Activated CD8-positive, alpha-beta T cell treated with anti-CD3 and anti-CD28 coated beads for 36 hours (primary cell): Measurements from ENCODE around the gene MXD3. TPM values are rescaled to one million over a fixed set of nuclear protein-coding genes. Genes with fewer than 3 reads are reported as not detected.

ENCODE experiments used
- ATAC-seq: fragments of 200-7000 bp; cut with Tn5 transposase; one replicate; pipeline ENCODE4 v1.10.0; 2021; ENCODE audit warnings: mild to moderate bottlenecking, moderate library complexity
- CTCF ChIA-PET: fragments of 350-600 bp; sonication (Branson Sonifier 250); formaldehyde crosslinking; loops from one replicate; lab custom pipeline; 2021; ENCODE audit warnings: antibody characterized with exemption; lab: Charles Lee
- POLR2A ChIA-PET: fragments of 350-600 bp; sonication (Branson Sonifier 250); formaldehyde crosslinking; loops from one replicate; lab custom pipeline; 2021; ENCODE audit warnings: antibody characterized with exemption; lab: Charles Lee
- DNase-seq: peaks from one replicate; pipeline ENCODE4 v3.0.0-alpha.2; 2020
- H3K27ac Mint-ChIP-seq: one replicate; pipeline ENCODE4 v1.8.0; 2021; ENCODE audit warnings: mild to moderate bottlenecking, mixed read lengths
- H3K27me3 Mint-ChIP-seq: one replicate; pipeline ENCODE4 v1.8.0; 2021; ENCODE audit warnings: mixed read lengths
- H3K36me3 Mint-ChIP-seq: one replicate; pipeline ENCODE4 v1.8.0; 2021; ENCODE audit warnings: low read depth, mixed read lengths
- H3K4me1 Mint-ChIP-seq: one replicate; pipeline ENCODE4 v1.8.0; 2021; ENCODE audit warnings: low read depth, mixed read lengths
- H3K4me3 Mint-ChIP-seq: one replicate; pipeline ENCODE4 v1.8.0; 2021; ENCODE audit warnings: mild to moderate bottlenecking, moderate library complexity, mixed read lengths
- H3K9me3 Mint-ChIP-seq: one replicate; pipeline ENCODE4 v1.8.0; 2021; ENCODE audit warnings: mixed read lengths
- intact Hi-C: fragments of 100-400 bp; cut with micrococcal nuclease; formaldehyde crosslinking; loops from one replicate; pipeline ENCODE4 v1.10.0; 2022
- total RNA-seq, 2 experiments: library from RNA; stranded (reverse); gene quantifications; one replicate each; pipeline ENCODE4 v1.2.3, GENCODE V29; 2021
- TF ChIP-seq, protein P1 (sequence below): fragments of 200-600 bp; IDR thresholded peaks from one replicate; pipeline ENCODE4 v1.8.0; 2022; ENCODE audit warnings: antibody characterized with exemption, mild to moderate bottlenecking

The MXD3 gene
- total RNA-seq, 2 experiments from 2014 or later = 19.3 to 25.1 TPM

DNA sequence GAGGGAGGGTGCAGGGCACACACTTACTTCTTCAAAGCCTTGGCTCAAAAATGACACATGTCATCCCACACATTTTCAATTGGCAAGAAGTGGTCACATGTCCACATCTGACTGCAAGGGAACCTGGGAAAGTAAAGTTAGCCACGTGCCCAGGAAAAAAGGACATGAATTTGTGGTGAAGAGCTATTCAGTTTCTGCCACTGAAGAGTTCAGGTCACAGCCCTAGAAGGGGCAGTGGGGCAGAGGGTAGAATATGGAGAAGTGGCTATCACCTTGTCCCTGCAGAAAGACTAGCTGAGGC, 44.1 kb upstream of the MXD3 start:
- Mint-ChIP-seq H3K27ac (no peak overlapping the region), H3K36me3 (peaks cover 6% of the 10 kb centered on the region), H3K4me1 (peaks cover 56% of the 10 kb centered on the region), H3K9me3 (peaks cover 14% of the 10 kb centered on the region), H3K4me3 (no peak overlapping the region), H3K27me3 (no peaks in the 10 kb centered on the region)
- DNase-seq (no peak), ATAC-seq (no peak)
- intact Hi-C loops = loop anchor here (5.0 kb wide), 1 partner anchor 39 kb away; no protein-coding TSS in a partner anchor
- ChIA-PET CTCF (interaction anchor here (1.2 to 6.8 kb wide), 7 partner anchors 10 to 48 kb away, joined by 3 to 55 read pairs (median 9); no protein-coding TSS in a partner anchor), POLR2A (interaction anchor here (0.6 to 1.5 kb wide), 4 partner anchors 9 to 43 kb away, joined by 3 to 5 read pairs (median 4); no protein-coding TSS in a partner anchor)
- TF ChIP-seq, protein P1, sequence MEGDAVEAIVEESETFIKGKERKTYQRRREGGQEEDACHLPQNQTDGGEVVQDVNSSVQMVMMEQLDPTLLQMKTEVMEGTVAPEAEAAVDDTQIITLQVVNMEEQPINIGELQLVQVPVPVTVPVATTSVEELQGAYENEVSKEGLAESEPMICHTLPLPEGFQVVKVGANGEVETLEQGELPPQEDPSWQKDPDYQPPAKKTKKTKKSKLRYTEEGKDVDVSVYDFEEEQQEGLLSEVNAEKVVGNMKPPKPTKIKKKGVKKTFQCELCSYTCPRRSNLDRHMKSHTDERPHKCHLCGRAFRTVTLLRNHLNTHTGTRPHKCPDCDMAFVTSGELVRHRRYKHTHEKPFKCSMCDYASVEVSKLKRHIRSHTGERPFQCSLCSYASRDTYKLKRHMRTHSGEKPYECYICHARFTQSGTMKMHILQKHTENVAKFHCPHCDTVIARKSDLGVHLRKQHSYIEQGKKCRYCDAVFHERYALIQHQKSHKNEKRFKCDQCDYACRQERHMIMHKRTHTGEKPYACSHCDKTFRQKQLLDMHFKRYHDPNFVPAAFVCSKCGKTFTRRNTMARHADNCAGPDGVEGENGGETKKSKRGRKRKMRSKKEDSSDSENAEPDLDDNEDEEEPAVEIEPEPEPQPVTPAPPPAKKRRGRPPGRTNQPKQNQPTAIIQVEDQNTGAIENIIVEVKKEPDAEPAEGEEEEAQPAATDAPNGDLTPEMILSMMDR = no peak

DNA sequence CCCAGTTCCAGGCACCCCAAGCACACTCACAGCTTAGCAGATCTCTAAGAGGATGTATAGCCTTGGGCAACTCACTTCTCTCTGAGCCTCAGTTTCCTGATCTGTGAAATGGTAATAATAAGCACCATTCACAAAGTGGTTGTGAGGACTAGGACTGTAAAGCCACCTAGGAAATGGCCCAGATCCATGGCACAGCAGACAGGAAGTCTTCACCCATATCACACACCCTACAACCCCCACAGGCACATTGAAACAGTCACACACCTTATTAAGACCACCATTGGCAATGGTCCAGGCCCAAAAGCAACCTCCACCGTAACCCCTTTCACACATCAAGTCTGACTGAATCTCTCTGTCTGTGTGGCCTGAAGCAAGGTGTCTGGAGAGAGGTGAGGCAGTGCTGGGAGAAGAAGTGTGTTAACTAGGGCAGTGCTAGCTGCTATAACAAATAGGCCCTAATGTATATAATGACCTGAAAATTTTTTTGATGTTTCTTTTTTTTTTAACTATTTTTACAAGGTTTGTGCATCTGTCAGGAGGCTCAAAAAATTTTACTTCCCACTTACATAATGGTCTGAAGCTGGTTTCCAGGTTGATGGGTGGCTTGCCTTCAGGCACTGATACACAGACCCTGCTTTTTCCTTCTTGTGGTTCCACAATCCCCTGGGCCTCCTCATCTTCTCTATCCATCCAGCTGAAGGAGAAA, 43.6 kb upstream of the MXD3 start:
- Mint-ChIP-seq H3K27ac (no peak overlapping the region), H3K4me3 (no peak overlapping the region), H3K27me3 (no peaks in the 10 kb centered on the region), H3K4me1 (peaks cover 59% of the 10 kb centered on the region), H3K9me3 (peaks cover 14% of the 10 kb centered on the region), H3K36me3 (peaks cover 6% of the 10 kb centered on the region)
- TF ChIP-seq, protein P1 = no peak
- intact Hi-C loops = loop anchor here (5.0 kb wide), 1 partner anchor 38 kb away; no protein-coding TSS in a partner anchor
- POLR2A ChIA-PET = interaction anchor here (1.1 to 1.5 kb wide), 4 partner anchors 9 to 43 kb away, joined by 3 to 5 read pairs (median 4); no protein-coding TSS in a partner anchor
- CTCF ChIA-PET = interaction anchor here (0.7 to 6.8 kb wide), 12 partner anchors 9 to 99 kb away, joined by 3 to 55 read pairs (median 4); no protein-coding TSS in a partner anchor
- ATAC-seq (no peak), DNase-seq (no peak)

DNA sequence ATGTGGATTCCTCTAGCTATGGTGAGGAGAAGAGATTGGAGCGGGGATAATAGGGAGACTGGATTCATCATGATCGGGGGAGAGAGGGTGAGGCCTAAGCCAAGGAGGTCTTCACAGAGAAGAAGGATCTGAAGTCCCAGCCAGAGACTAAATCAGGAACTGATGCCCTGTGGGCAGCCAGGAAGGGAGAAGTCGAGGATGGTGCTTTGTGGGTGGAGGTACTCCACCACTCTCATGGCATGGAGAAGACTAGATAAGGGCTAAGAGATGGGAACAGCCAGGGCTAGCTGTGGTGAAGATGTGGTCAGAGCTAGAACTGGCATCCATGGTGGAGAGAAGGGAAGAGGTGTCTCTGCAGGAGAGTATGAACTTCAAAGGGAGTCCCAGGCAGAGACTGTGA, 43.0 kb upstream of the MXD3 start:
- no peak for ATAC-seq
- TF ChIP-seq, protein P1 = no peak
- ChIA-PET CTCF (interaction anchor here (0.7 to 3.2 kb wide), 10 partner anchors 14 to 100 kb away, joined by 3 to 13 read pairs (median 4); no protein-coding TSS in a partner anchor), POLR2A (interaction anchor here (1.4 to 1.5 kb wide), 3 partner anchors 12 to 27 kb away, joined by 3 to 4 read pairs (median 4); no protein-coding TSS in a partner anchor)
- Mint-ChIP-seq H3K4me3 (no peak overlapping the region), H3K27ac (no peak overlapping the region), H3K4me1 (peaks cover 59% of the 10 kb centered on the region), H3K9me3 (peaks cover 14% of the 10 kb centered on the region), H3K36me3 (peaks cover 10% of the 10 kb centered on the region), H3K27me3 (no peaks in the 10 kb centered on the region)
- intact Hi-C loops = loop anchor here (5.0 kb wide), 1 partner anchor 37 kb away; no protein-coding TSS in a partner anchor
- no peak for DNase-seq

DNA sequence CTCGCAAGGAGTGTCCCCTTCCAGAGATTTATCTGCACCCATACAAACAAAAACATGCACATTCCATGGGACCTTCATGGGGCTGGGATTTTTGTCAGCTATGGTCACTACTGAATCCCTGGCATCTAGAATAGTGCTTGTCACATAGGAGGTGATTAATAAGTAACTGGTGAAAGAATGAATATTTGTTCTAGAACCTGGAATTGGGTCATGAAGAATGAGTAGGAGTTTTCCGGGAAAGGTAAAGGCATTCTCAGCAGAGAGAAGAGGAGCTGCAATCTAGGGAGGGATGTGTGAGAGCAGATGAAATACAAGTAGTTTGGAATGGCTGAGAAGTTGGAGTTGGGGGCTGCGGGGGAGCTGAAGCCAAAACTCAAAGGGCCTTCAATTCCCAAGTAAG, 42.6 kb upstream of the MXD3 start:
- POLR2A ChIA-PET = interaction anchor here (1.4 kb wide), 2 partner anchors 23 to 27 kb away, joined by 3 to 4 read pairs; no protein-coding TSS in a partner anchor

More for the DNA sequence above, 42.6 kb upstream of the MXD3 start:
- Mint-ChIP-seq H3K9me3 (peaks cover 14% of the 10 kb centered on the region), H3K27me3 (no peaks in the 10 kb centered on the region), H3K27ac (no peak overlapping the region), H3K4me1 (peaks cover 58% of the 10 kb centered on the region), H3K4me3 (no peak overlapping the region), H3K36me3 (peaks cover 11% of the 10 kb centered on the region)
- ATAC-seq (no peak), DNase-seq (no peak)
- intact Hi-C loops = no loop called here
- CTCF ChIA-PET = interaction anchor here (0.7 to 2.6 kb wide), 8 partner anchors 15 to 100 kb away, joined by 3 to 9 read pairs (median 3); no protein-coding TSS in a partner anchor
- TF ChIP-seq, protein P1 = no peak
